Naive B cell (primary cell): Measurements from ENCODE around the gene LRRC4C. TPM values are rescaled to one million over a fixed set of nuclear protein-coding genes. Genes with fewer than 3 reads are reported as not detected.

Source experiments
- ATAC-seq, 2 donors: fragments of 150-1000 bp; cut with Tn5 transposase; 2 replicates each; pipeline ENCODE4 v1.10.0; 2021; ENCODE audit warnings: low read depth in 2 of 2, mild to moderate bottlenecking in 2 of 2, moderate library complexity in 2 of 2
- DNase-seq: peaks from one replicate; pipeline ENCODE4 v3.0.0; 2022
- H3K27ac Mint-ChIP-seq, 6 donors: one replicate each; pipeline ENCODE4 v1.8.0; 2020 to 2022; ENCODE audit warnings: mild to moderate bottlenecking in 6 of 6, mixed read lengths in 6 of 6, moderate library complexity in 5 of 6, inconsistent platforms in 2 of 6
- H3K27me3 Mint-ChIP-seq, 3 donors: one replicate each; pipeline ENCODE4 v1.8.0; 2021 to 2022; ENCODE audit warnings: mixed read lengths in 3 of 3, mild to moderate bottlenecking in 1 of 3
- H3K36me3 Mint-ChIP-seq, 2 donors: one replicate each; pipeline ENCODE4 v1.8.0; 2020 to 2022; ENCODE audit warnings: mixed read lengths in 2 of 2, inconsistent platforms in 1 of 2, mild to moderate bottlenecking in 1 of 2
- H3K4me1 Mint-ChIP-seq, 3 donors: one replicate each; pipeline ENCODE4 v1.8.0; 2020 to 2022; ENCODE audit warnings: mixed read lengths in 3 of 3, inconsistent platforms in 1 of 3, mild to moderate bottlenecking in 1 of 3, moderate library complexity in 1 of 3
- H3K4me3 Mint-ChIP-seq, 8 donors: one replicate each; pipeline ENCODE4 v1.8.0; 2020 to 2022; ENCODE audit warnings: mild to moderate bottlenecking in 8 of 8, mixed read lengths in 8 of 8, moderate library complexity in 8 of 8, inconsistent platforms in 2 of 8
- H3K9me3 Mint-ChIP-seq, 7 donors: one replicate each; pipeline ENCODE4 v1.8.0; 2020 to 2022; ENCODE audit warnings: mixed read lengths in 7 of 7, mild to moderate bottlenecking in 5 of 7, inconsistent platforms in 2 of 7, moderate library complexity in 1 of 7
- polyA plus RNA-seq, 6 donors: library from polyadenylated mRNA; unstranded; fragments of 300-500 nt; fragmentation: Illumina TruSeq; gene quantifications; one replicate each; pipeline ENCODE4 v1.2.3, GENCODE V29; 2021; ENCODE audit warnings: low read depth in 6 of 6

Gene LRRC4C
- polyA plus RNA-seq, 6 donors from 2014 or later = not detected

DNA sequence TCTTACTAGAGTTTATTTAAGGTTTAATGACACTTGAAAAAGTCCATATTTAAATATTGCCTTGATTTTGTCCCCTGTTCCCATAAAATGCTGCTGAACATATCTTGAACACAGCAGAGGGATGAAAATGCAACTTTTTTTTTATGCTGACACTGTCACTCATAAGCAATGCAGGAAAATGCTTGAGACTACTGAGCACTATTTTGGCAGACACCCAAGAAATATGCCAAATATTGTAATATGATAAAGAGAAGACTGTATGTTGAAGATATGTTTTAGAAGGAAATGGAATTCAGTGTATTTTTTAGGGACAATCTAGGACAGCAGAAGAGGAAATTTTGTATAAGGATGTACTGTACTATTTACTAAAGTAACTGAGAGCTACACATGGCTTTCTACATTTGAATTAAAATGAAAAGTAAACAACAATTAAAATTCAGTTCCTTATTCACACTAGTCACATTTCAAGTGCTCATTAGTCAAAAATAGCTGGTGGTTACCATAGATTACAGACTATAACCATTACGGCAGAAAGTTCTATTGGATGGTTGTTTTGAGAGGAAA is 58.6 kb downstream of the LRRC4C start:
- DNase-seq (no peak), ATAC-seq (no peak)
- Mint-ChIP-seq H3K9me3 (peaks cover 0 to 9% (median 4%) of the 10 kb centered on the region in 7 donors), H3K36me3 (no peaks in the 10 kb centered on the region), H3K4me3 (no peak overlapping the region), H3K27me3 (no peaks in the 10 kb centered on the region), H3K27ac (no peak overlapping the region), H3K4me1 (no peaks in the 10 kb centered on the region)

DNA sequence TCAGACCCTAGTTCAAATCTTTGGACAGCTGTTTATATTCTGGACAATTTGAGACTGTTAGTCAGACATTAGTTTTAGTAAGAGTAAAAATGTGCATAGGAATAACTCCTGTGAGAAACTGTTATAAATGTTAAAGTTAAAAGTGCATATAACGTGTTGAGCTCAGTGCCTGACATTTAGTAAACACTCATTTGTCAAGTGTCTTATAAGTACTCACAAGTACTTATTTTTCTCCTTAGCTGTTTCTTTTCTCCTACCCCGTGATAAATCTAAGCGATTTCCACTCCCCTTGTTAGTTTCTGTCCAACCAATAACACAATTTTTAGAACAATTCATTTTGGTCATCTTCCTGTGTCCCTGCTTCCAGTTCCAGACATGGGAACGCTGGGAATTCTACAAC is 59.3 kb downstream of the LRRC4C start:
- H3K27ac Mint-ChIP-seq = no peak overlapping the region
- no peaks in the 10 kb centered on the region for H3K36me3 Mint-ChIP-seq
- peaks cover 0 to 9% (median 4%) of the 10 kb centered on the region in 7 donors for H3K9me3 Mint-ChIP-seq
- DNase-seq (no peak), ATAC-seq (no peak)
- H3K4me1 Mint-ChIP-seq = no peaks in the 10 kb centered on the region
- no peaks in the 10 kb centered on the region for H3K27me3 Mint-ChIP-seq
- no peak overlapping the region for H3K4me3 Mint-ChIP-seq

DNA sequence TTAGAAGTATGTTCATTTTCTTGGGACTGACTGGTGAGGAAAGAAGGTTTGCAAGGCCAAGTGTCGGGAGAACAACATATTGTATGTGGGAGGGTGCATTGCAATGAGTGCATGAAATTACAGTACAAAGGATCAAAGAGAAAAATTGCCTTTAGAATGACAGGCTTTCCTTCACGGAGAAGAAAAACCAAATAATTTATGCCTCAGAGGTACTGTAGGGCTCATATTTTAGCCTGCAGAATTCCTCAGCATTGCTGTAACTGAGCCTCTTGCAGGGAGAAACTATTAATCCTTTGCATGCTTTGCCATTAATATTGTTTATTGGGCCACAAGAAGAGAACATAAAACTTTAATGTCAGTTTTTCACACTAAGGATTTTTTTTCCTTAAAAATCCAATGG is 60.1 kb downstream of the LRRC4C start:
- DNase-seq = no peak
- H3K36me3 Mint-ChIP-seq = no peaks in the 10 kb centered on the region
- H3K27ac Mint-ChIP-seq = no peak overlapping the region
- no peak overlapping the region for H3K4me3 Mint-ChIP-seq
- no peaks in the 10 kb centered on the region for H3K4me1 Mint-ChIP-seq
- ATAC-seq = no peak
- peaks cover 0 to 14% (median 4%) of the 10 kb centered on the region in 7 donors for H3K9me3 Mint-ChIP-seq
- no peaks in the 10 kb centered on the region for H3K27me3 Mint-ChIP-seq

DNA sequence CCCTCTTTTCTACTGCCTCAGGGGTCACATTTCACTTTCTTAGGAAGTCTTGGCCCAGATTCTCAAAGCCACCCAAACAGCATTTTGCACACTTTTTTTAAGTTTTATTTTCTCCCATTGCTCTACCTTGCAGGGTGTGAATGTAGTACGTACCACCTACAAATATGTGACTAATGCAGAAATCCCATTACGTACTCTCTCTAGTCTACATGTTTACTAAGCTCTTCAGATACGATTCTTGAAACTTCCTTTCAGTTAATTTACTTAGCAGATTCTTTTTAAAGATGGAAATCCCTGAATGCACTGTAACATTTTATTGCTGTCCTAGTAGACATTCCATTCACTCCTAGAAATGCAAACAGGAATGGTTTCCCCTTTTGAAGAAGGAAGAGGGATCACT is 61.3 kb downstream of the LRRC4C start:
- Mint-ChIP-seq H3K4me1 (no peaks in the 10 kb centered on the region), H3K27ac (no peak overlapping the region), H3K36me3 (no peaks in the 10 kb centered on the region), H3K9me3 (peaks cover 0 to 10% (median 2%) of the 10 kb centered on the region in 7 donors), H3K27me3 (no peaks in the 10 kb centered on the region), H3K4me3 (no peak overlapping the region)
- ATAC-seq (no peak), DNase-seq (no peak)

DNA sequence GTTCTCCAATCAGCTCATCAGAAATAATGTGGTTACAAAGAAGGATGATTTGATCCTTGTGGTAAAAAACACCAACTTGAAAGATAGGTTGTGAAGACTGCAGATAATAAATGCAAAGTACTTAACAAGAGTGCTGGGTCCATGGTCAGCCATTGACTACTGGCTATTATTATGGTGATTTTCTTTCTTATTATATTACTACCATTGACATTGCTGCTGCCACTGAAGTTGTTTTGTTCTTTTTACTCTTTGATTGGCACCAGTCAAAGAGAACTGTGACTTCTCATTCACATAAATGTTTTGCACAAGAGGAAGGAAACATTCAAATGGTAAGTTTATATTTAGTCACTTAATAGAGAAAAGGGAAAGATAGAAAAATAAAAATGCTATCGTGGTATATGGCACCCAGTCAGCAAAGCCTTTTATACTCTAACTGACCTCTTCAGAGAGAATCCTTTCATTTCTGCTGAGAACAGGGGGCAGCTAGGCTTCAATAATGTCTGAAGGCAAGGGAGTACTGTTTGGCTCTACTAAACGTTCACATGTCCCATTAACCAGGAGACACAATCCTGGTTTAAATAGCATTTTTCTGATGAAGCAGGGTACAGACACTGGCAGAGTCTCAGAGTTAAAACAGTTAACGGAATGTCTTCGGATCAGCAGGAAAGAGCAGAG is 64.8 kb downstream of the LRRC4C start:
- H3K4me1 Mint-ChIP-seq = no peaks in the 10 kb centered on the region
- ATAC-seq (no peak), DNase-seq (no peak)
- peaks cover 0 to 10% (median 4%) of the 10 kb centered on the region in 7 donors for H3K9me3 Mint-ChIP-seq
- peak overlapping the region in 1 of 6 donors; percentile 16 for H3K27ac Mint-ChIP-seq
- no peak overlapping the region for H3K4me3 Mint-ChIP-seq
- H3K27me3 Mint-ChIP-seq = no peaks in the 10 kb centered on the region
- H3K36me3 Mint-ChIP-seq = no peaks in the 10 kb centered on the region

DNA sequence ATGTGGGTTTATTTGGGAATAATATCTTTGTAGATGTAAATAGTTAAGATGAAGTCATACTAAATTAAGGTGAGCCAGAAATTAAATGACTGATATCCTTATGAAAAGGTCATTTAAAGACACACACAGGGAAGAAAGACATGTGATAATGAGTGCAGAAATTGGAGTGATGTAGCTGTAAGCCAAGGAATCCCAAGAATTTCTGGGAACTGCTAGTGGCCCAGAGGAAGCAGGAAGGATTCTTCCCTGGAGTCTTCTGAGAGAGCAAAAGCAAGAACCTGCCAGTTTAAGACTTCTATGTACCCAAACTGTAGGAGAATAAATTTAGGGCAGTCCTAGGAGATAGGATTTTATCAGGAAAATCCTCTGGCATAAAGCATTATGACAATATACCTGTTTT is 66.9 kb downstream of the LRRC4C start:
- ATAC-seq (no peak), DNase-seq (no peak)
- no peak overlapping the region for H3K27ac Mint-ChIP-seq
- no peak overlapping the region for H3K4me3 Mint-ChIP-seq
- H3K27me3 Mint-ChIP-seq = no peaks in the 10 kb centered on the region
- peaks cover 0 to 9% (median 2%) of the 10 kb centered on the region in 7 donors for H3K9me3 Mint-ChIP-seq
- no peaks in the 10 kb centered on the region for H3K36me3 Mint-ChIP-seq
- H3K4me1 Mint-ChIP-seq = no peaks in the 10 kb centered on the region

DNA sequence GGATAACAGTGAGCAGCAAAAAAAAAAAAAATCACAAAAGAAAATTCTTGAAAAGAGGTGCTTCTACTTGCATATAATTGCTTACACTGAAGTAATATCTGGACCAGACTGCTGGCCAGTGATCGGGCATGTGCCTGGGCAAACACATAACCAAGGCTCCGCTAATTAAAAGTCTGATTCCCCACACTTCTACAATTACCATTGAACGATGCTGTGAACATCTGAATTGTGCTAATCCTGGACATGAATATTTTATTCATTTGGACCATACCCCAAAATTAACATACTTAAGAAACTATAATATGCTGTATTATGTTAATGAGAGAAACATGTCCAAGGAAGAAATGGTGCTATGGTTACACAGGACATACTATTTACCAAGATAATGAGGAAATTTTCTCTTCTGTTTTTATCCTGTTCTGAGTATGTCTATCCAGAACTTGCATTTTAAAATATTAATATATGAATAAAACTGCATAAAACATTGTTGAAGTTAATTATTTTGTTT is 69.8 kb downstream of the LRRC4C start:
- Mint-ChIP-seq H3K4me1 (no peaks in the 10 kb centered on the region), H3K27ac (no peak overlapping the region)

DNA sequence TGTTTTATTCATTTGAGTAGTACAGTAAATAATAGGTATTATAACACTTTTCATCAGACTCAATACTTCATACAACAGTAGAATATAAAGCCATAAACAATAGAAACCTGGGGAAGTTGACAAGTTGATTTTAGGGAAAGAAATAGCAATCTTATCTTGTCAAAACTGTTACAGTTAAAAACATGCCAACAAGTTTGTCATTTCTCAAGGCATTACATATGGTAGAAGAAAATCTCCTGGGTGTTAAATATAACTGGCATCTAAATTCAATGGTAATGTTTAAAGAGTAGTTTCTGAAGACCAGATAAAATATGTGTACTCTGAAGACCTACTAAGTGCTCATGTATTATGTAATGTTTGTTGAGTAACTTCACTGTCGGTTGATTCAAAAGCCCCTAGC is 75.1 kb downstream of the LRRC4C start:
- H3K27ac Mint-ChIP-seq = no peak overlapping the region
- H3K4me3 Mint-ChIP-seq = no peak overlapping the region
- no peak for ATAC-seq
- H3K9me3 Mint-ChIP-seq = peaks cover 0 to 6% (median 0%) of the 10 kb centered on the region in 7 donors
- no peaks in the 10 kb centered on the region for H3K36me3 Mint-ChIP-seq
- H3K27me3 Mint-ChIP-seq = no peaks in the 10 kb centered on the region
- H3K4me1 Mint-ChIP-seq = no peaks in the 10 kb centered on the region
- no peak for DNase-seq

More for the DNA sequence above, 69.8 kb downstream of the LRRC4C start:
- DNase-seq (no peak), ATAC-seq (no peak)
- Mint-ChIP-seq H3K27me3 (no peaks in the 10 kb centered on the region), H3K9me3 (peaks cover 0 to 7% (median 2%) of the 10 kb centered on the region in 7 donors), H3K4me3 (no peak overlapping the region), H3K36me3 (no peaks in the 10 kb centered on the region)

DNA sequence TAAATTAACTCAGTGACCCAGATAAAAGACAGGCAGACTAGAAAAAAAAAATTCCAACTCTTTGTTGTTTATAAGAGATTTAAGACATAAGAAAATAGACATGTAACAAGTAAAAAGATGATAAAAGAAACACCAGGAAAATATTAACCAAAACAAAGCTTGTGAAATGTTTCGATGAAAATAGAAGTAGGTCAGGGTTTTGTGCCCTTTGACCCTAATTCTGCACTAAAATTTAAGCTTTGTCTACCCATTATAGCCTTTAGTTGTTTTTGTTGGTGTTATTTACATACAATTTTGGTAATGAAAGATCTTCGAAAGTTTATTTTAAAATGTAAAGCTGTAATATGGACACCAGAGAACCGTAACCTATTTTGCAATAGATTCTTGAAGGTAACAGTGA is 75.7 kb downstream of the LRRC4C start:
- Mint-ChIP-seq H3K4me3 (no peak overlapping the region), H3K9me3 (peaks cover 0 to 4% (median 0%) of the 10 kb centered on the region in 7 donors), H3K27ac (no peak overlapping the region), H3K27me3 (no peaks in the 10 kb centered on the region), H3K4me1 (no peaks in the 10 kb centered on the region), H3K36me3 (no peaks in the 10 kb centered on the region)
- no peak for DNase-seq
- no peak for ATAC-seq

DNA sequence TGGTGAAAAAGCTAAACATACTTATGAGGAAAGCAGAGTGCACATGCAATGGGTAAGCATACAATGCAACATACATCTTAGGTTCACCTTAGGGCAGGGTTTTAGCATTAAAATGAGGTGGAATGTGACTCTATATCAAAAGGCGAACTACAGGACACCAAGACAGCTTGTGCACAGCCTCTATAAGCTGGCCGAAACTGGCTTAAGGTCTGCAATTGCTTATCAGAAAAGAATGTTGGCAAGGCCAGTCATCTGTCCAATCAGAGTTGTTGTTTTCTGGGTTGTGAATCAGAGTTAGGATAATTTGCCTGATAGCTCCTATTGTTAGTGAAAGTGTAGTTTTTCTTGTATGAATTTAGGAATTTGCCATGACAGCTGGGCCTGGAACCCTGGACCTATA is 76.5 kb downstream of the LRRC4C start:
- H3K36me3 Mint-ChIP-seq = no peaks in the 10 kb centered on the region
- no peak overlapping the region for H3K27ac Mint-ChIP-seq
- no peak for ATAC-seq
- H3K9me3 Mint-ChIP-seq = peaks cover 0 to 2% (median 0%) of the 10 kb centered on the region in 7 donors
- no peak overlapping the region for H3K4me3 Mint-ChIP-seq
- no peaks in the 10 kb centered on the region for H3K4me1 Mint-ChIP-seq
- DNase-seq = no peak
- H3K27me3 Mint-ChIP-seq = no peaks in the 10 kb centered on the region

DNA sequence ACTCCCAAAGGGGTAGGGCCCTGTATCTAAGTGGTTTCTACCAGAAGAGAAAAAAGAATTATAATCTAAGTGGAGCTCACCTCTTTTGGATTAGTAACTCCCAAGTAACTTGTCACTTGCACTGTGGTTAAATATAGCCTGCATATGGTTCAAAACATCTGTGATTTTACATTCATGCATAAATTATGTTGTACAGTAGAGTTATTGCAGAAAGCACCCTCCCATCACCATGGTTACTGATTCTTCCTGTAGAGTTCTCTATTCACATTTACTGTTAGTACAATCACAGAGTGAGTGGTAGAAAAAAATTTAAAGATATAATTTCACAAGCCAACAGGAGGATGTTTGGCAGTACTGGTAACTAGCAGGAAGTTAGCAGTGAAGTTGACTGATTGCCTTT is 80.4 kb downstream of the LRRC4C start:
- Mint-ChIP-seq H3K4me1 (no peaks in the 10 kb centered on the region), H3K9me3 (peaks cover 0 to 2% (median 0%) of the 10 kb centered on the region in 7 donors), H3K27me3 (no peaks in the 10 kb centered on the region), H3K4me3 (no peak overlapping the region), H3K36me3 (no peaks in the 10 kb centered on the region), H3K27ac (no peak overlapping the region)
- DNase-seq (no peak), ATAC-seq (no peak)

DNA sequence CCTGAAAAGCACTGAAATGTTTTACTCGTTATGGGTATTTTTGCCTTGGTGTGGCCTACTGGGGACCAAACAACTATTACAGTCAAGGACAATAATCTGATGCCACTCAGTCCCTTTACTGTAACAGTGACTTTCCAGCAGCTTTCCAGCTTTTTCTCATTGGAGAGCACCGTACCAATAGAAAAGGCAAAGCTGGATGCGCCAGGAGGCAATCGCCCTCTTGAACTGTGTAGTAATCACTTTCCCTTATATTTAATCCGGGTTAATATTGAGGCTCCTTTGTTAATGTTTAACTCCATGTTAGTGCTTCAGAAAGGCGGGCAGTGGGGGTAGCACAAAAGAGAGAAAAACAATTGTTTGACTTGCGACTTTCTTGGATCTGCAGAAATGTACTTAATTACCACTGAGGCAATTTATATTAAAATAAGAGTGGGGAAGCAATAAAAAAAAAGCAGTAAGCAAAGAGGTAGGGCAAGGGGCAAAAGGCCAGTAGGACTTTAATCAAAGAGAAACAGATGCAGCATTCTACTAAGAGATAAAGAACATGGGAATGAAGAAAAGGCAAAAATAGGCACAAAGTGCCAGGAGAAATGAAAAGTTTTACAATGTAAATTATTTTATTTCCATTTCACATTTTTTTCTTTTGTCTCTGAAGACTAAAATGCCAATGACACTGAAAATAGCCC is 81.6 kb downstream of the LRRC4C start:
- Mint-ChIP-seq H3K4me3 (no peak overlapping the region), H3K4me1 (no peaks in the 10 kb centered on the region), H3K36me3 (no peaks in the 10 kb centered on the region), H3K27ac (no peak overlapping the region), H3K27me3 (no peaks in the 10 kb centered on the region), H3K9me3 (peaks cover 0 to 2% (median 0%) of the 10 kb centered on the region in 7 donors)
- no peak for ATAC-seq
- no peak for DNase-seq

DNA sequence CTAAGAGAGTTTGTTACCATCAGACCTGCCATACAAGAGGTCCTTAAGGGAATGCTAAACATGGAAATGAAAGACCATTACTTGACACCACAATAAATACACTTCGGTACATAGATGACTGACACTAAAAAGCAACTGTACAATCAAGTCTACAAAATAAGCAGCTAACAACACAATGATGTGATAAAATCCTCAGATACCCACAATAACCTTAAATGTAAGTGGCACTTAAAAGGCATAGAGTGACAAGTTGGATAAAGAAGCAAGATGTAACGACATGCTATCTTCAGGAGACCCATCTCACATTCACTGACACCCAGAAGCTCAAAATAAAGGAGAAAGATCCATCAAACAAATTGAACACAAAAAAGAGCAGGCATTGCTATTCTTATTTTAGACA is 107.6 kb downstream of the LRRC4C start:
- no peak for DNase-seq
- ATAC-seq = no peak
- Mint-ChIP-seq H3K4me1 (no peaks in the 10 kb centered on the region), H3K36me3 (no peaks in the 10 kb centered on the region), H3K9me3 (peaks cover 0 to 9% (median 4%) of the 10 kb centered on the region in 7 donors), H3K27ac (no peak overlapping the region), H3K27me3 (no peaks in the 10 kb centered on the region), H3K4me3 (no peak overlapping the region)

DNA sequence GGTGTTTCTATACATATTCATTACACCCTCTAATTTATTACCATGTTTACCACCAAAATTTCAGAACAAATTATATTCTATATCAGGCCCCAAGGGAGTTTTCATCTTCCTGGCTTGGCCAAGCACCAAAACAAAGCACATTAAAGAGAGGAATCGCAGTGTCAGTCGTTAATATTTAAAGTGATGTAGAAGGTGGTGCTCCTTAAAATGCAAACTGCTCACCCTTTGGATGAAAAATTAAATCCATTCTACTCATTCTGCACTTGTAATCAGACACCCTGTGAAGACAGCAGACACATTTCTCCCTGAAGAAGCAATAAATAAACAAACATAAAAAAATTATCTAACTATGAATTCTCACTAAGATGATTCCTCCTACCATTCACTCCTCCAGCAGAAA is 113.4 kb downstream of the LRRC4C start:
- Mint-ChIP-seq H3K27ac (no peak overlapping the region), H3K36me3 (no peaks in the 10 kb centered on the region), H3K27me3 (no peaks in the 10 kb centered on the region), H3K4me3 (no peak overlapping the region), H3K9me3 (peaks cover 0 to 9% (median 0%) of the 10 kb centered on the region in 7 donors), H3K4me1 (no peaks in the 10 kb centered on the region)
- DNase-seq = no peak
- ATAC-seq = no peak
